ENCODE measurements around the gene RBBP5. TPM values are rescaled to one million over a fixed set of nuclear protein-coding genes. Genes with fewer than 3 reads are reported as not detected.

Gene RBBP5
- 10 to 100 TPM; 15.0 to 15.1 TPM for total RNA-seq

- intact Hi-C loops (cut with DNase I) = loop anchor here (5.0 kb wide), 1 partner anchor 135 kb away; no protein-coding TSS in a partner anchor
Observed at GRCh38 chr1:205121660-205122488, at the start of gene RBBP5. TSS of gene RBBP5 (minus strand) at chr1:205121978. CDS start at chr1:205121873, 105 bp downstream.

GRCh38 chr1:205171369-205171768, 49.6 kb upstream of the RBBP5 start:
- no peak for TF ChIP-seq POLR2A (IDR thresholded peaks at IDR 0.05)
- TF ChIP-seq POLR2AphosphoS5 (IDR thresholded peaks at IDR 0.05) = no peak
- TF ChIP-seq CTCF (IDR thresholded peaks at IDR 0.05) = no peak
- H3K36me3 ChIP-seq = no peaks in the 10 kb centered on the region
- no peak overlapping the region for H3K4me3 ChIP-seq
- intact Hi-C loops (cut with DNase I) = no loop called here
- H3K27ac ChIP-seq = no peak overlapping the region
- H3K27me3 ChIP-seq (replicated peaks; ENCODE audit: insufficient read depth) = no peaks in the 10 kb centered on the region
- no peak for DNase-seq (ENCODE audit: low spot score)
- no peaks in the 10 kb centered on the region for H3K9me3 ChIP-seq
- H3K4me1 ChIP-seq (replicated peaks) = no peaks in the 10 kb centered on the region
- WGBS = 87% methylated on average over 5 of the region's 5 CpGs

More at GRCh38 chr1:205121660-205122488, at the start of gene RBBP5:
- H3K36me3 ChIP-seq = no peaks in the 10 kb centered on the region
- TF ChIP-seq POLR2AphosphoS5 (IDR thresholded peaks at IDR 0.05) (peak; percentile 94), POLR2A (IDR thresholded peaks at IDR 0.05) (peak; percentile 26), CTCF (IDR thresholded peaks at IDR 0.05) (peak; percentile 33 to 73 (median 62))
- H3K9me3 ChIP-seq = no peaks in the 10 kb centered on the region
- peak within 1 kb of the TSS; percentile 92 to 93 for H3K27ac ChIP-seq
- DNase-seq (ENCODE audit: low spot score) = peak; percentile 92
- peak within 1 kb of the TSS; percentile 71 to 87 for H3K4me3 ChIP-seq
- no peaks in the 10 kb centered on the region for H3K27me3 ChIP-seq (replicated peaks; ENCODE audit: insufficient read depth)
- H3K4me1 ChIP-seq (replicated peaks) = peaks cover 7% of the 10 kb centered on the region
- WGBS = under 1% methylated on average over 46 of the region's 46 CpGs

DNA sequence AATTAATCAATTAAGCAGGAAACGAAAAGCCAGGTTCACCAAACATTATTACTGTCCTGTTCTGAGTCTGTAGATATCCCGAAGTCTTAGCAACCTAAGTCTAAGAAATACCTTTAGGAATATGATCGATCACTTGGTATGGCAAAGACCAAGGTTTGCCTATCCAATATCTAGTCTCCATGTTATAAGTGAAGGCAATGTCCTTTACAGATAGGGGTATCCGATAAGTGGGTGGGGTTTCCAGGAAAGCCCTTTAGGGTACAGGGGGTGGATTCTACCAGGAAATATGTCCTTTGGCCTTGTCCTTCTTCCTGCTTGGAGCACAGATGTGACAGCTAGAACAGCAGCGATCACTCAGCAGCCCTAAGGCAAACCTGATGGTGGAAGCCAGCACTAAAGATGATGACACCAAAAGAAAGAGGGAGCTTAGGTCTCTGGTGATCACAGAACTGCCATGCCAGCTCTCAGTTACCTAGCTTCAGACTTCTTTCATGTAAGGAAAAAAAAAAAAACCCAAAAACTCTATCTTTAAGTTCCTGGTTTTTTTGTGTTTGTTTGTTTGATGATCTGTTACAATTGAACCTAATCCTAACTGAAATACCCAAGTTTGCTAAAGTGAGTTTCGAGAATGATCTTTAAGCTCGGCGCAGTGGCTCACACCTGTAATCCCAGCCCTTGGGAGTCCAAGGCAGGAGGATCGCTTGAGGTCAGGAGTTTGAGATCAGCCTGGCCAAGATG, 48.9 kb upstream of the RBBP5 start:
- Histone ChIP-seq H3K4me1 (replicated peaks) (no peaks in the 10 kb centered on the region), H3K4me3 (no peak overlapping the region), H3K36me3 (no peaks in the 10 kb centered on the region), H3K27me3 (replicated peaks; ENCODE audit: insufficient read depth) (no peaks in the 10 kb centered on the region), H3K27ac (no peak overlapping the region), H3K9me3 (no peaks in the 10 kb centered on the region)
- intact Hi-C loops (cut with DNase I) = no loop called here
- no peak for DNase-seq (ENCODE audit: low spot score)
- TF ChIP-seq POLR2AphosphoS5 (IDR thresholded peaks at IDR 0.05) (no peak), POLR2A (IDR thresholded peaks at IDR 0.05) (no peak), CTCF (IDR thresholded peaks at IDR 0.05) (no peak)
- WGBS = 95% methylated on average over 9 of the region's 9 CpGs

DNA sequence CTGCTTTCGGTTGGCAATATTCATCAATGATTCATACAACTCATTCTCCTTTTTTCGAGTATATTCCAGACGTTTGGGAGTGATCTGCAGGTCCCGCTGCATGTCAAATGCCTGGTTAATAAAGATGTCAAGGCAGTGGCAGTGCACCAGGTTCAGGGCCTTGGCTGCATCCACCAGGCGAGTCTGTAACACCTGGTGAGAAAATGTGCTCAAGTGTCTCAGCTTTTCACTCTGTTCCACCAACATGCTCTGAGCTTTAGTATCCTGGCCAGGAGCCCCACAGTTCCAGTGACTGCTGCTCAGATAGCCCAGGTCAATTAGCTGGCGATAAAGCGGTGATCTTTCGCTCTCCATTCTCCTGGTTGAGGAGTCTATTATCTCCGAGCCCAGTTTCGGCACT, 47.5 kb upstream of the RBBP5 start:
- Histone ChIP-seq H3K4me1 (replicated peaks) (no peaks in the 10 kb centered on the region), H3K9me3 (no peaks in the 10 kb centered on the region), H3K27ac (no peak overlapping the region), H3K4me3 (no peak overlapping the region), H3K27me3 (replicated peaks; ENCODE audit: insufficient read depth) (no peaks in the 10 kb centered on the region), H3K36me3 (peaks cover 0 to 4% of the 10 kb centered on the region in 2 donors)
- TF ChIP-seq POLR2AphosphoS5 (IDR thresholded peaks at IDR 0.05) (no peak), CTCF (IDR thresholded peaks at IDR 0.05) (no peak), POLR2A (IDR thresholded peaks at IDR 0.05) (no peak)
- intact Hi-C loops (cut with DNase I) = no loop called here
- no peak for DNase-seq (ENCODE audit: low spot score)
- 91% methylated on average over 10 of the region's 10 CpGs for WGBS

All from prostate gland (tissue), 2 donors.